Skeletal muscle tissue (tissue), 2 donors: Measurements from ENCODE around the gene PTCD3. TPM values are rescaled to one million over a fixed set of nuclear protein-coding genes. Genes with fewer than 3 reads are reported as not detected.

Source experiments
- small RNA-seq: library from RNA; depleted of rRNA; stranded (forward); fragments of <200 nt; gene quantifications from one replicate; pipeline ENCODE3, GENCODE V24; 2014
- total RNA-seq: library from RNA; depleted of rRNA; stranded (reverse); fragments of >200 nt; gene quantifications from one replicate; pipeline ENCODE4 v1.2.3, GENCODE V29; 2014

The PTCD3 gene
- total RNA-seq, 1 donor from 2014 or later, result 87.2 TPM

Small RNA genes lying within 50 kb of the gene (small RNA-seq; reads per million reads assigned to genes)
- not detected for gene RF00019
- 756 reads per million, percentile 98 among the genes with 10 or more reads in this experiment for gene SNORD94

Other genes with a start within 250 kb of the PTCD3 start
- gene ST3GAL5, start 217.2 kb upstream of the PTCD3 start, total RNA-seq, result 24.5 TPM
- gene POLR1A, start 349 bp upstream of the PTCD3 start, total RNA-seq, result 13.6 TPM
- gene IMMT, start 89.2 kb downstream of the PTCD3 start, total RNA-seq, result 43.8 TPM
- 20.9 TPM for gene MRPL35, start 93.2 kb downstream of the PTCD3 start, total RNA-seq
- gene REEP1, start 231.4 kb downstream of the PTCD3 start, total RNA-seq, result 24.0 TPM